ENCODE data around the gene SMYD5.
A peak's percentile ranks its signal among the peaks of the same experiment; 100 is the strongest.
"Not testable (repeated sequence)": the region's sequence is repeated elsewhere in the genome, so short reads cannot be mapped to it uniquely, and the experiment has no call there.

Gene SMYD5

GRCh38 chr2:73214120-73215035, at the start of gene SMYD5:
SMYD5 (plus strand) TSS chr2:73214245; CDS start chr2:73214267, 22 bp downstream.
- Histone ChIP-seq H3K4me1 (ENCODE audit: insufficient read depth, low read length) (peaks cover 12% of the 10 kb centered on the region), H3K27me3 (ENCODE audit: insufficient read depth, low read length) (peaks cover 9% of the 10 kb centered on the region), H2AFZ (ENCODE audit: low read depth, low read length) (peak within 1 kb of the TSS; percentile 95), H3K9me3 (ENCODE audit: low read length) (no peaks in the 10 kb centered on the region), H3K36me3 (ENCODE audit: insufficient read depth, low read length) (no peaks in the 10 kb centered on the region), H3K4me3 (ENCODE audit: low read length) (peak within 1 kb of the TSS; percentile 78)

- H3K9me3 ChIP-seq (ENCODE audit: low read length); H3K36me3 ChIP-seq (ENCODE audit: insufficient read depth, low read length); H3K4me1 ChIP-seq (ENCODE audit: insufficient read depth, low read length); H3K4me3 ChIP-seq (ENCODE audit: low read length); H2AFZ ChIP-seq (ENCODE audit: low read depth, low read length); H3K27me3 ChIP-seq (ENCODE audit: insufficient read depth, low read length): not testable (repeated sequence)
These were observed 48.1 kb upstream of the SMYD5 start for GRCh38 chr2:73165978-73166377.

- not testable (repeated sequence) for H3K9me3 ChIP-seq (ENCODE audit: low read length); H3K4me3 ChIP-seq (ENCODE audit: low read length); H2AFZ ChIP-seq (ENCODE audit: low read depth, low read length); H3K27me3 ChIP-seq (ENCODE audit: insufficient read depth, low read length); H3K4me1 ChIP-seq (ENCODE audit: insufficient read depth, low read length); H3K36me3 ChIP-seq (ENCODE audit: insufficient read depth, low read length)
These were observed 47.2 kb upstream of the SMYD5 start for GRCh38 chr2:73166813-73167212.

GRCh38 chr2:73168348-73168747, 45.7 kb upstream of the SMYD5 start:
- H3K4me3 ChIP-seq (ENCODE audit: low read length); H3K4me1 ChIP-seq (ENCODE audit: insufficient read depth, low read length); H3K9me3 ChIP-seq (ENCODE audit: low read length); H3K27me3 ChIP-seq (ENCODE audit: insufficient read depth, low read length); H3K36me3 ChIP-seq (ENCODE audit: insufficient read depth, low read length); H2AFZ ChIP-seq (ENCODE audit: low read depth, low read length): not testable (repeated sequence)

- H3K4me1 ChIP-seq (ENCODE audit: insufficient read depth, low read length); H2AFZ ChIP-seq (ENCODE audit: low read depth, low read length); H3K4me3 ChIP-seq (ENCODE audit: low read length); H3K36me3 ChIP-seq (ENCODE audit: insufficient read depth, low read length); H3K9me3 ChIP-seq (ENCODE audit: low read length): not testable (repeated sequence)
- peaks cover 28% of the 10 kb centered on the region for H3K27me3 ChIP-seq (ENCODE audit: insufficient read depth, low read length)
These were observed 43.7 kb upstream of the SMYD5 start for GRCh38 chr2:73170341-73170740.

GRCh38 chr2:73172963-73173362, 41.1 kb upstream of the SMYD5 start:
- H3K36me3 ChIP-seq (ENCODE audit: insufficient read depth, low read length): no peaks in the 10 kb centered on the region
- no peak overlapping the region for H3K4me3 ChIP-seq (ENCODE audit: low read length)
- peaks cover 45% of the 10 kb centered on the region for H3K27me3 ChIP-seq (ENCODE audit: insufficient read depth, low read length)
- H2AFZ ChIP-seq (ENCODE audit: low read depth, low read length): no peak overlapping the region
- peaks cover 5% of the 10 kb centered on the region for H3K4me1 ChIP-seq (ENCODE audit: insufficient read depth, low read length)
- no peaks in the 10 kb centered on the region for H3K9me3 ChIP-seq (ENCODE audit: low read length)

- Histone ChIP-seq H3K9me3 (ENCODE audit: low read length) (no peaks in the 10 kb centered on the region), H3K27me3 (ENCODE audit: insufficient read depth, low read length) (peaks cover 45% of the 10 kb centered on the region), H2AFZ (ENCODE audit: low read depth, low read length) (no peak overlapping the region), H3K4me1 (ENCODE audit: insufficient read depth, low read length) (peaks cover 5% of the 10 kb centered on the region), H3K4me3 (ENCODE audit: low read length) (no peak overlapping the region), H3K36me3 (ENCODE audit: insufficient read depth, low read length) (no peaks in the 10 kb centered on the region)
These were observed 40.3 kb upstream of the SMYD5 start for GRCh38 chr2:73173781-73174180.

- Histone ChIP-seq H3K36me3 (ENCODE audit: insufficient read depth, low read length) (no peaks in the 10 kb centered on the region), H3K4me3 (ENCODE audit: low read length) (no peak overlapping the region), H3K4me1 (ENCODE audit: insufficient read depth, low read length) (peaks cover 5% of the 10 kb centered on the region), H3K27me3 (ENCODE audit: insufficient read depth, low read length) (peaks cover 45% of the 10 kb centered on the region), H3K9me3 (ENCODE audit: low read length) (no peaks in the 10 kb centered on the region), H2AFZ (ENCODE audit: low read depth, low read length) (no peak overlapping the region)
These were observed 39.8 kb upstream of the SMYD5 start for GRCh38 chr2:73174244-73174643.

- Histone ChIP-seq H2AFZ (ENCODE audit: low read depth, low read length) (peak overlapping the region; percentile 50), H3K4me1 (ENCODE audit: insufficient read depth, low read length) (peaks cover 5% of the 10 kb centered on the region), H3K36me3 (ENCODE audit: insufficient read depth, low read length) (no peaks in the 10 kb centered on the region), H3K9me3 (ENCODE audit: low read length) (no peaks in the 10 kb centered on the region), H3K27me3 (ENCODE audit: insufficient read depth, low read length) (peaks cover 48% of the 10 kb centered on the region), H3K4me3 (ENCODE audit: low read length) (peak overlapping the region; percentile 21)
These were observed 38.9 kb upstream of the SMYD5 start for GRCh38 chr2:73174941-73175662.

- Histone ChIP-seq H3K4me3 (ENCODE audit: low read length) (peak overlapping the region; percentile 21), H3K36me3 (ENCODE audit: insufficient read depth, low read length) (no peaks in the 10 kb centered on the region), H2AFZ (ENCODE audit: low read depth, low read length) (peak overlapping the region; percentile 50), H3K4me1 (ENCODE audit: insufficient read depth, low read length) (peaks cover 5% of the 10 kb centered on the region), H3K9me3 (ENCODE audit: low read length) (no peaks in the 10 kb centered on the region), H3K27me3 (ENCODE audit: insufficient read depth, low read length) (peaks cover 48% of the 10 kb centered on the region)
These were observed 38.3 kb upstream of the SMYD5 start for GRCh38 chr2:73175663-73176204.

- Histone ChIP-seq H3K36me3 (ENCODE audit: insufficient read depth, low read length) (no peaks in the 10 kb centered on the region), H3K9me3 (ENCODE audit: low read length) (no peaks in the 10 kb centered on the region), H3K4me1 (ENCODE audit: insufficient read depth, low read length) (peaks cover 5% of the 10 kb centered on the region), H3K4me3 (ENCODE audit: low read length) (no peak overlapping the region), H3K27me3 (ENCODE audit: insufficient read depth, low read length) (peaks cover 48% of the 10 kb centered on the region), H2AFZ (ENCODE audit: low read depth, low read length) (peak overlapping the region; percentile 50)
These were observed 37.7 kb upstream of the SMYD5 start for GRCh38 chr2:73176205-73176880.

- Histone ChIP-seq H3K4me3 (ENCODE audit: low read length) (peak overlapping the region; percentile 42), H3K27me3 (ENCODE audit: insufficient read depth, low read length) (peaks cover 48% of the 10 kb centered on the region), H3K9me3 (ENCODE audit: low read length) (no peaks in the 10 kb centered on the region), H3K4me1 (ENCODE audit: insufficient read depth, low read length) (peaks cover 5% of the 10 kb centered on the region), H3K36me3 (ENCODE audit: insufficient read depth, low read length) (no peaks in the 10 kb centered on the region), H2AFZ (ENCODE audit: low read depth, low read length) (peak overlapping the region; percentile 52)
These were observed 37.0 kb upstream of the SMYD5 start for GRCh38 chr2:73176881-73177644.
